Daoy (cell line): ENCODE results near the gene BAIAP2. TPM values are rescaled to one million over a fixed set of nuclear protein-coding genes. Genes with fewer than 3 reads are reported as not detected.

Experiments
- DNase-seq: peaks from one replicate; pipeline ENCODE4 v3.0.0-alpha.2; 2015; ENCODE audit warnings: low read depth
- total RNA-seq: library from RNA; depleted of rRNA; stranded (reverse); fragments of >200 nt; shearing (Covaris generic); gene quantifications from 2 replicates; pipeline ENCODE4 v1.2.3, GENCODE V29; 2014

Gene BAIAP2
- total RNA-seq, 1 experiment from 2014 or later, result 65.6 TPM

GRCh38 chr17:81085420-81085911 is 50.5 kb downstream of the BAIAP2 start:
- no peak for DNase-seq

- no peak for DNase-seq
These were observed 52.0 kb downstream of the BAIAP2 start for GRCh38 chr17:81086789-81087551.

GRCh38 chr17:81090361-81091136 is 55.6 kb downstream of the BAIAP2 start:
- DNase-seq, result peak; percentile 44

GRCh38 chr17:81091154-81091553 is 56.2 kb downstream of the BAIAP2 start:
- no peak for DNase-seq

GRCh38 chr17:81091774-81092517 is 57.0 kb downstream of the BAIAP2 start:
- DNase-seq, result no peak

- DNase-seq, result no peak
These were observed 57.7 kb downstream of the BAIAP2 start for GRCh38 chr17:81092518-81093095.

GRCh38 chr17:81093619-81094508 is 58.9 kb downstream of the BAIAP2 start:
- DNase-seq, result no peak

GRCh38 chr17:81094509-81095382 is 59.8 kb downstream of the BAIAP2 start:
- peak; percentile 99 for DNase-seq

GRCh38 chr17:81095383-81095762 is 60.4 kb downstream of the BAIAP2 start:
- DNase-seq, result no peak

GRCh38 chr17:81096741-81097133 is 61.8 kb downstream of the BAIAP2 start:
- no peak for DNase-seq

GRCh38 chr17:81097134-81097942 is 62.4 kb downstream of the BAIAP2 start:
- DNase-seq, result peak; percentile 93

- peak; percentile 87 for DNase-seq
These were observed 63.0 kb downstream of the BAIAP2 start for GRCh38 chr17:81097943-81098308.

GRCh38 chr17:81099888-81100287 is 64.9 kb downstream of the BAIAP2 start:
- no peak for DNase-seq

GRCh38 chr17:81100668-81101067 is 65.7 kb downstream of the BAIAP2 start:
- DNase-seq, result no peak

- DNase-seq, result peak; percentile 86
These were observed 66.8 kb downstream of the BAIAP2 start for GRCh38 chr17:81101614-81102306.

- DNase-seq, result no peak
These were observed 67.4 kb downstream of the BAIAP2 start for GRCh38 chr17:81102352-81102751.

- no peak for DNase-seq
These were observed 67.9 kb downstream of the BAIAP2 start for GRCh38 chr17:81102869-81103268.

- DNase-seq, result no peak
These were observed 68.4 kb downstream of the BAIAP2 start for GRCh38 chr17:81103379-81103778.
